ENCODE measurements around the gene HCRT. TPM values are rescaled to one million over a fixed set of nuclear protein-coding genes. Genes with fewer than 3 reads are reported as not detected.
"Not testable (repeated sequence)": the region's sequence is repeated elsewhere in the genome, so short reads cannot be mapped to it uniquely, and the experiment has no call there.

Gene HCRT
- total RNA-seq, 1 donor from 2014 or later = not detected

- DNase-seq (ENCODE audit: low read depth in 2 of 2) = no peak
These were observed 13.6 kb upstream of the HCRT start for GRCh38 chr17:42198897-42199296.

- no peak for DNase-seq (ENCODE audit: low read depth in 2 of 2)
These were observed 12.4 kb upstream of the HCRT start for GRCh38 chr17:42197564-42198156.

GRCh38 chr17:42193969-42194899 lies 9.0 kb upstream of the HCRT start, which contains the start of gene GHDC:
TSS of gene GHDC (minus strand) at chr17:42194494. CDS start at chr17:42193581, 913 bp downstream.
- peak; percentile 75 to 81 for DNase-seq (ENCODE audit: low read depth in 2 of 2)

- no peak for DNase-seq (ENCODE audit: low read depth in 2 of 2)
These were observed 8.1 kb upstream of the HCRT start for GRCh38 chr17:42193216-42193968.

- no peak for DNase-seq (ENCODE audit: low read depth in 2 of 2)
These were observed 7.2 kb upstream of the HCRT start for GRCh38 chr17:42192189-42193126.

GRCh38 chr17:42191275-42191608 lies 6.0 kb upstream of the HCRT start:
- no peak for DNase-seq (ENCODE audit: low read depth in 2 of 2)

GRCh38 chr17:42190491-42191274 lies 5.4 kb upstream of the HCRT start:
- no peak for DNase-seq (ENCODE audit: low read depth in 2 of 2)

GRCh38 chr17:42189651-42189965 lies 4.4 kb upstream of the HCRT start:
- DNase-seq (ENCODE audit: low read depth in 2 of 2) = no peak

GRCh38 chr17:42188749-42189650 lies 3.7 kb upstream of the HCRT start:
- DNase-seq (ENCODE audit: low read depth in 2 of 2) = no peak

- no peak for DNase-seq (ENCODE audit: low read depth in 2 of 2)
These were observed 2.6 kb upstream of the HCRT start for GRCh38 chr17:42187833-42188232.

GRCh38 chr17:42186191-42186590 lies 939 bp upstream of the HCRT start:
- not testable (repeated sequence) for DNase-seq (ENCODE audit: low read depth in 2 of 2)

GRCh38 chr17:42185621-42185930 lies 324 bp upstream of the HCRT start:
- no peak for DNase-seq (ENCODE audit: low read depth in 2 of 2)

GRCh38 chr17:42183741-42184711 lies 1.2 kb downstream of the HCRT start:
- DNase-seq (ENCODE audit: low read depth in 2 of 2) = peak; percentile 76 to 82

GRCh38 chr17:42182927-42183734 lies 2.1 kb downstream of the HCRT start:
- DNase-seq (ENCODE audit: low read depth in 2 of 2) = peak; percentile 55 to 67

- no peak for DNase-seq (ENCODE audit: low read depth in 2 of 2)
These were observed 3.4 kb downstream of the HCRT start for GRCh38 chr17:42181851-42182207.

- DNase-seq (ENCODE audit: low read depth in 2 of 2) = peak; percentile 89 to 90
These were observed 4.1 kb downstream of the HCRT start, which contains the start of gene KCNH4 for GRCh38 chr17:42180922-42181850. TSS of gene KCNH4 (minus strand) at chr17:42181142. CDS start at chr17:42180945, 197 bp downstream.
